GM12872 (cell line): ENCODE measurements around the gene LBX2.

ENCODE experiments used
- TF ChIP-seq, protein P1 (sequence below): IDR thresholded peaks from 3 replicates; pipeline ENCODE4 v1.5.1; 2011; ENCODE audit warnings: low read depth, mild to moderate bottlenecking, low read length, moderate library complexity; ENCODE audit not compliant: insufficient read depth

Gene LBX2

DNA sequence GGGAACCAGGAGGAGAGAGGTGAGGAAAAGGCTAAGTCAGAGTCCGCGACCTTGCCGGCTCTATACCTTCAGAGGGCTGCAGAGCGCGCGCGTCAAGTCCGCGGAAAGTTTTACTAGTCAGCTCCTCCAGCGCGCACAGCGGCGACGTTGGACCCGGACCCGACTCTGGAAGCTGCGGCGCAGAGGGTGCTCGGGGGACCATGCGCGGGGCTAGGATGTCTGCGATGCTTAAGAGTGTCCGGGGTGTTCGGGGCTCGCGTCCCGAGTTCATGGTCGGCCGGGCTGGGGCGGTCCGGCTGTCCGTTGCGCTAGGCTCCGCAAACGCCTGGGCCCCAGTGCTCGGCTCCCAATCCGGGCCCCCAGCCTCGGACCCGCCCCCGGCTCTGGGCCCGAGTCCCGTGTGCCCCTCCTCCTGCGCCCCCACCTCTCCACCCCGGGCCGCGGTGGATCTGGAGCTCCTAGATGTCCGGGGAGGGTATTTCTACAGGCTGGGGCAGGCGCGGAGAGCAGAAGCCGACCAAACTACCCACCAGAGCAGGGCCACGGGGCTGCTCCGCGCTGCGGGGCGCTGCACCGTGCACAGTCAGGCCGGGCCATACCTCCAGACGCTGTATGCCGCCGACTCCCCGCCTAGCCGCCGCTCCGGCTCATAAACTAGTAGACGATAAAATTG is at the start of gene LBX2:
TSS of gene LBX2 (minus strand) at position 337 of the 673 bp plus-strand sequence. CDS start at position 271, 66 bp downstream.
- TF ChIP-seq, protein P1, sequence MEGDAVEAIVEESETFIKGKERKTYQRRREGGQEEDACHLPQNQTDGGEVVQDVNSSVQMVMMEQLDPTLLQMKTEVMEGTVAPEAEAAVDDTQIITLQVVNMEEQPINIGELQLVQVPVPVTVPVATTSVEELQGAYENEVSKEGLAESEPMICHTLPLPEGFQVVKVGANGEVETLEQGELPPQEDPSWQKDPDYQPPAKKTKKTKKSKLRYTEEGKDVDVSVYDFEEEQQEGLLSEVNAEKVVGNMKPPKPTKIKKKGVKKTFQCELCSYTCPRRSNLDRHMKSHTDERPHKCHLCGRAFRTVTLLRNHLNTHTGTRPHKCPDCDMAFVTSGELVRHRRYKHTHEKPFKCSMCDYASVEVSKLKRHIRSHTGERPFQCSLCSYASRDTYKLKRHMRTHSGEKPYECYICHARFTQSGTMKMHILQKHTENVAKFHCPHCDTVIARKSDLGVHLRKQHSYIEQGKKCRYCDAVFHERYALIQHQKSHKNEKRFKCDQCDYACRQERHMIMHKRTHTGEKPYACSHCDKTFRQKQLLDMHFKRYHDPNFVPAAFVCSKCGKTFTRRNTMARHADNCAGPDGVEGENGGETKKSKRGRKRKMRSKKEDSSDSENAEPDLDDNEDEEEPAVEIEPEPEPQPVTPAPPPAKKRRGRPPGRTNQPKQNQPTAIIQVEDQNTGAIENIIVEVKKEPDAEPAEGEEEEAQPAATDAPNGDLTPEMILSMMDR: no peak

GRCh38 chr2:74548285-74548899 is 49.0 kb upstream of the LBX2 start:
- TF ChIP-seq, protein P1: no peak

- TF ChIP-seq, protein P1: no peak
Observed at GRCh38 chr2:74546004-74546403, 46.6 kb upstream of the LBX2 start.

- TF ChIP-seq, protein P1: peak; percentile 36; the same call in 2 of the 3 replicates
Observed at GRCh38 chr2:74544634-74545033, 45.2 kb upstream of the LBX2 start.

DNA sequence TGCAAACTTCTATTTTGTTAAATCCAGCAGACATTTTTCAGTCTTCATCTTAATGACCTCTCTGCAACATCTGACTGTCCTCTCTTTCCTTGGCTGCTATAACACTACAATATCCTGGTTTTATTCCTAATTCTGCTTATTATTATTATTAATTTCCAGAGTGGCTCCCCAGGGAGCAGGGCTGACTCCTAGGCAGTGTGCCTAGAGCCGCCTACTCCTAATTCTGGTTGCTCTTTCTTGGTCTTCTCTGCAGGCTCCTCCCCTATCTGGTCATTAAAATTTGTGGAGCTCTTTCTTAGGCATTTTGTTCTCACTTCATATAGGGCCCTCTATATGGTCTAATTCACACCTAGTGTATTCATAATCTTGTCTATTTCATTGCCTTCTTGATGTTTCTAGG is 43.6 kb upstream of the LBX2 start:
- TF ChIP-seq, protein P1: no peak

DNA sequence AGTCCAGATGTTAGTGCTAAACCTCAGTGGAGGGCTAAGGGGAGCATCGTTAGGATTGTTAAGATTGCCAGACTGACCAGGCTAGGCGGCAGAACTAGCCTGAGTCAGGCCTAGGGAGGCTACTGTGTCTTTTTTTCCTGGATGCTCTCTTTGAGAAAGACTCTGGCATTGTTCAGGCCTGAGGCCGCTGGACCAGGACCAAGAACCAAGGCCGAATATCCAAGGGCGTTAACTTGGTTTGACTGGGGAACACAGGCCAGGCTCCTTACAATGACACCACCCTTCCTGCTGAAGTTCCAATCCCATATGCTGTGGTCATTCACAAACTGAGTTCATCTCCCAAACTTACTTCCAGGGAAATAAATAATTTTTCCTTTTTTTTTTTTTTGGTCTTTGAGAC is 40.9 kb upstream of the LBX2 start:
- TF ChIP-seq, protein P1: no peak

DNA sequence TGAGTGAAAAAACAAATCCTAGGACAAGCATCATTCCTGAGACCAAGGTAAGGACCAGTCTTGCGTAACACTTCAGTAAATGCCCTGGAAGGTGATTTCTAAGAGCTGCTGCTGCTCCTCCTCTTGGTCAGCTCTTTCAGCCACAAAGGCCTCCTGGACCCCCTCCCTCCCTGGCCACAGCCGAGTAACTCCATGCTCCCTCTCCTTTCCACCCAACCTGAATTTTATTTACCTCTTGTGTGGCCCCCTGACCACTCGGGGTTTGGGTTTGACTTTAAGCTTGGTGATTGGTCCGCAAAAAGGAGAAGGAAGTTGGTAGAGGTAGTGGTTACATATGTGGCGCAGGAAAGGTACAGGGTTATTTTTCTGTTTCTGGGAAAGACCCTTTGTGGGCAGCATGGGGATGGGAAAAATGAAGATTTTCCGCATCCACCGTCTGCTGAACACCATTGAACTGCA is 39.5 kb upstream of the LBX2 start:
- TF ChIP-seq, protein P1: no peak
